Mesendoderm (in vitro differentiated cells): ENCODE results near the gene GSN.

Source experiments
- DNase-seq: peaks from one replicate; pipeline ENCODE4 v3.0.0; 2013
- H2AK5ac ChIP-seq: 2 replicates; pipeline ENCODE4 v1.6.1; 2013; ENCODE audit warnings: low read length, inconsistent platforms
- H2BK120ac ChIP-seq: 2 replicates; pipeline ENCODE4 v1.6.1; 2013; ENCODE audit warnings: low read depth, mild to moderate bottlenecking, low read length, moderate library complexity, mixed read lengths
- H2BK15ac ChIP-seq: replicated peaks from 2 replicates; pipeline ENCODE4 v1.6.1; 2013; ENCODE audit warnings: low read depth, mild to moderate bottlenecking, moderate library complexity
- H2BK5ac ChIP-seq: 2 replicates; pipeline ENCODE4 v1.6.1; 2013; ENCODE audit warnings: low read length, inconsistent platforms
- H3K18ac ChIP-seq: 2 replicates; pipeline ENCODE4 v1.6.1; 2013; ENCODE audit warnings: mild to moderate bottlenecking, low read length, mixed read lengths
- H3K23ac ChIP-seq: one replicate; pipeline ENCODE4 v1.6.1; 2013; ENCODE audit warnings: low read length
- H3K27ac ChIP-seq: 2 replicates; pipeline ENCODE4 v1.5.1; 2013; ENCODE audit warnings: low read depth, mild to moderate bottlenecking, inconsistent platforms, low read length, moderate library complexity
- H3K27me3 ChIP-seq: 2 replicates; pipeline ENCODE4 v1.6.1; 2013; ENCODE audit warnings: low read length, control low read depth, mild to moderate bottlenecking, inconsistent platforms; ENCODE audit not compliant: insufficient read depth, poor library complexity
- H3K36me3 ChIP-seq: 2 replicates; pipeline ENCODE4 v1.6.1; 2013; ENCODE audit warnings: low read length, inconsistent platforms; ENCODE audit not compliant: control insufficient read depth, insufficient read depth
- H3K4ac ChIP-seq: one replicate; pipeline ENCODE4 v1.6.1; 2013; ENCODE audit warnings: low read depth, mild to moderate bottlenecking, low read length, moderate library complexity
- H3K4me1 ChIP-seq: 2 replicates; pipeline ENCODE4 v1.6.1; 2013; ENCODE audit warnings: low read depth, low read length, inconsistent platforms; ENCODE audit not compliant: control insufficient read depth
- H3K4me2 ChIP-seq: 2 replicates; pipeline ENCODE4 v1.6.1; 2013; ENCODE audit warnings: low read length
- H3K4me3 ChIP-seq: 2 replicates; pipeline ENCODE4 v1.5.1; 2013; ENCODE audit warnings: mild to moderate bottlenecking, low read length
- H3K56ac ChIP-seq: one replicate; pipeline ENCODE4 v1.6.1; 2013; ENCODE audit warnings: low read length
- H3K79me1 ChIP-seq: 2 replicates; pipeline ENCODE4 v1.6.1; 2013; ENCODE audit warnings: low read length, inconsistent platforms
- H3K79me2 ChIP-seq: 2 replicates; pipeline ENCODE4 v1.6.1; 2013; ENCODE audit warnings: mild to moderate bottlenecking, low read length; ENCODE audit not compliant: control insufficient read depth, insufficient read depth
- H3K9ac ChIP-seq: 2 replicates; pipeline ENCODE4 v1.6.1; 2013; ENCODE audit warnings: low read length, inconsistent platforms
- H4K5ac ChIP-seq: one replicate; pipeline ENCODE4 v1.6.1; 2013; ENCODE audit warnings: low read length
- H4K8ac ChIP-seq: one replicate; pipeline ENCODE4 v1.6.1; 2013; ENCODE audit warnings: low read depth, mild to moderate bottlenecking, control low read depth, low read length, moderate library complexity
- WGBS: extraction: QIAGEN DNeasy Blood & Tissue Kit; methylation state at CpG from one replicate; pipeline ENCODE4 v1.1.7; 2013; ENCODE audit warnings: low lambda C conversion rate, missing lambda C conversion rate; ENCODE audit not compliant: insufficient coverage; ENCODE audit errors: extremely low coverage; 5-methylcytosine and 5-hydroxymethylcytosine counted together

Gene GSN

GRCh38 chr9:121331549-121331948, 63.6 kb downstream of the GSN start:
- DNase-seq = no peak
- H3K9ac ChIP-seq = no peak overlapping the region

GRCh38 chr9:121331992-121332685, 64.2 kb downstream of the GSN start:
- Histone ChIP-seq H3K79me2 (no peaks in the 10 kb centered on the region), H3K36me3 (no peaks in the 10 kb centered on the region), H3K4ac (no peak overlapping the region), H3K23ac (no peak overlapping the region), H2BK15ac (no peak overlapping the region), H2BK5ac (no peak overlapping the region), H4K5ac (no peak overlapping the region), H3K79me1 (no peaks in the 10 kb centered on the region), H3K4me3 (no peak overlapping the region), H3K9ac (no peak overlapping the region), H3K4me1 (no peaks in the 10 kb centered on the region), H3K4me2 (no peak overlapping the region), H3K18ac (no peak overlapping the region), H2BK120ac (no peak overlapping the region), H2AK5ac (no peak overlapping the region), H3K56ac (no peak overlapping the region), H3K27ac (no peak overlapping the region), H4K8ac (no peak overlapping the region), H3K27me3 (no peaks in the 10 kb centered on the region)
- no CpG with 5 or more reads among the region's 14 CpGs for WGBS
- DNase-seq = peak; percentile 34

More at GRCh38 chr9:121331549-121331948, 63.6 kb downstream of the GSN start:
- Histone ChIP-seq H3K79me1 (no peaks in the 10 kb centered on the region), H3K36me3 (no peaks in the 10 kb centered on the region), H2AK5ac (no peak overlapping the region), H3K23ac (no peak overlapping the region), H4K8ac (no peak overlapping the region), H2BK5ac (no peak overlapping the region), H2BK120ac (no peak overlapping the region), H3K79me2 (no peaks in the 10 kb centered on the region), H3K27ac (no peak overlapping the region), H2BK15ac (no peak overlapping the region), H3K4me3 (no peak overlapping the region), H3K4me2 (no peak overlapping the region), H3K56ac (no peak overlapping the region), H3K18ac (no peak overlapping the region), H3K4me1 (no peaks in the 10 kb centered on the region), H4K5ac (no peak overlapping the region), H3K4ac (no peak overlapping the region), H3K27me3 (no peaks in the 10 kb centered on the region)
- no CpG with 5 or more reads among the region's 3 CpGs for WGBS

GRCh38 chr9:121333950-121334773, 66.2 kb downstream of the GSN start:
- no peak overlapping the region for H3K4me2 ChIP-seq
- no peak overlapping the region for H3K4ac ChIP-seq
- no peak overlapping the region for H3K56ac ChIP-seq
- no peak overlapping the region for H3K23ac ChIP-seq
- no peak overlapping the region for H4K5ac ChIP-seq
- no peak overlapping the region for H4K8ac ChIP-seq
- no CpG with 5 or more reads among the region's 8 CpGs for WGBS
- H3K18ac ChIP-seq = no peak overlapping the region
- no peaks in the 10 kb centered on the region for H3K4me1 ChIP-seq
- H3K4me3 ChIP-seq = no peak overlapping the region
- no peak overlapping the region for H2BK120ac ChIP-seq
- H3K79me2 ChIP-seq = no peaks in the 10 kb centered on the region
- no peaks in the 10 kb centered on the region for H3K36me3 ChIP-seq
- H2BK15ac ChIP-seq = no peak overlapping the region
- DNase-seq = no peak
- no peak overlapping the region for H2BK5ac ChIP-seq
- H3K27me3 ChIP-seq = no peaks in the 10 kb centered on the region
- no peak overlapping the region for H2AK5ac ChIP-seq
- H3K79me1 ChIP-seq = no peaks in the 10 kb centered on the region
- H3K9ac ChIP-seq = no peak overlapping the region
- no peak overlapping the region for H3K27ac ChIP-seq

GRCh38 chr9:121336665-121337064, 68.7 kb downstream of the GSN start:
- H2AK5ac ChIP-seq = no peak overlapping the region
- H2BK15ac ChIP-seq = no peak overlapping the region
- no peaks in the 10 kb centered on the region for H3K27me3 ChIP-seq
- H2BK120ac ChIP-seq = no peak overlapping the region
- H3K4me2 ChIP-seq = no peak overlapping the region
- no peak overlapping the region for H3K27ac ChIP-seq
- no peak overlapping the region for H3K23ac ChIP-seq
- no peak overlapping the region for H4K5ac ChIP-seq
- no peaks in the 10 kb centered on the region for H3K79me2 ChIP-seq
- H3K56ac ChIP-seq = no peak overlapping the region
- no CpG with 5 or more reads among the region's 4 CpGs for WGBS
- H3K79me1 ChIP-seq = no peaks in the 10 kb centered on the region
- H3K18ac ChIP-seq = no peak overlapping the region
- no peak for DNase-seq
- H3K4me1 ChIP-seq = no peaks in the 10 kb centered on the region
- H3K4me3 ChIP-seq = no peak overlapping the region
- no peak overlapping the region for H3K4ac ChIP-seq
- H3K36me3 ChIP-seq = no peaks in the 10 kb centered on the region
- H4K8ac ChIP-seq = no peak overlapping the region
- H3K9ac ChIP-seq = no peak overlapping the region
- no peak overlapping the region for H2BK5ac ChIP-seq

- Histone ChIP-seq H3K4me3 (no peak overlapping the region), H2BK15ac (no peak overlapping the region), H3K79me2 (no peaks in the 10 kb centered on the region), H3K36me3 (no peaks in the 10 kb centered on the region), H4K8ac (no peak overlapping the region), H2AK5ac (no peak overlapping the region), H2BK120ac (no peak overlapping the region), H3K23ac (no peak overlapping the region), H3K9ac (no peak overlapping the region), H2BK5ac (no peak overlapping the region), H3K56ac (no peak overlapping the region), H3K18ac (no peak overlapping the region), H3K27me3 (no peaks in the 10 kb centered on the region), H3K4ac (no peak overlapping the region), H3K27ac (no peak overlapping the region), H3K4me1 (no peaks in the 10 kb centered on the region), H4K5ac (no peak overlapping the region), H3K79me1 (no peaks in the 10 kb centered on the region), H3K4me2 (no peak overlapping the region)
- no peak for DNase-seq
- WGBS = no CpG with 5 or more reads among the region's 2 CpGs
Observed at GRCh38 chr9:121339437-121339836, 71.5 kb downstream of the GSN start.
